NT2/D1 (cell line): Measurements from ENCODE around the gene CNPY3.

Experiments
- DNase-seq: peaks from one replicate; pipeline ENCODE4 v3.0.0-alpha.2; 2011; ENCODE audit warnings: low read depth, low spot score
- H3K27me3 ChIP-seq: 2 replicates; pipeline ENCODE4 v1.6.0; 2011; ENCODE audit warnings: mild to moderate bottlenecking; ENCODE audit not compliant: insufficient read length, insufficient read depth
- H3K36me3 ChIP-seq: 2 replicates; pipeline ENCODE4 v1.6.1; 2011; ENCODE audit warnings: mild to moderate bottlenecking, low read length, mixed read lengths; ENCODE audit not compliant: insufficient read depth, insufficient read length
- H3K4me1 ChIP-seq: 2 replicates; pipeline ENCODE4 v1.5.1; 2011; ENCODE audit not compliant: insufficient read depth, insufficient read length
- H3K4me3 ChIP-seq: 2 replicates; pipeline ENCODE4 v1.5.1; 2011; ENCODE audit warnings: low read depth; ENCODE audit not compliant: insufficient read length
- H3K9ac ChIP-seq: 2 replicates; pipeline ENCODE4 v1.6.0; 2011; ENCODE audit warnings: low read depth; ENCODE audit not compliant: insufficient read length
- H3K9me3 ChIP-seq: 2 replicates; pipeline ENCODE4 v1.5.1; 2011; ENCODE audit warnings: mild to moderate bottlenecking, low read length; ENCODE audit not compliant: insufficient read depth
- SUZ12 ChIP-seq: IDR thresholded peaks from 2 replicates; pipeline ENCODE4 v1.6.1; 2011; ENCODE audit not compliant: insufficient read length, insufficient read depth; ENCODE audit errors: extremely low read depth
- YY1 ChIP-seq: IDR thresholded peaks from 2 replicates; pipeline ENCODE4 v1.6.1; 2011; ENCODE audit not compliant: insufficient read length, insufficient read depth
- ZNF274 ChIP-seq: IDR thresholded peaks from 2 replicates; pipeline ENCODE4 v1.6.1; 2011; ENCODE audit warnings: mild to moderate bottlenecking, low read depth, low read length

CNPY3 gene

DNA sequence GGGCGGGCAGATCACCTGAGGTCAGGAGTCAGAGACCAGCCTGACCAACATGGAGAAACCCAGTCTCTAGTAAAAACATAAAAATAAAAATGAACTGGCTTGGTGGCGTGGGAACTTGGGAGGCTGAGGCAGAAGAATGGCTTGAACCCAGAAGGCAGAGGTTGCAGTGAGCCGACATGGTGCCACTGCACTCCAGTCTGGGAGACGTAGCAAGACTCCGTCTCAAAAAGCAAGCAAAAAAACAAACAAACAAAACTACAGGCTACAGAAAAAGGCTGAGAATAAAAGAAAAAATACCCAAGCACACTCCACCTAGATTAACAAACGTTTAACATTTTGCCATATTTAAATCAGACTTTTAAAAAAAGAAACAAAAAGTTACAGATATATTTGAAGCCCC, 7.5 kb upstream of the CNPY3 start:
- no peak for TF ChIP-seq YY1
- no peak for TF ChIP-seq SUZ12
- no peak for TF ChIP-seq ZNF274
- DNase-seq = no peak
- Histone ChIP-seq H3K4me3 (no peak overlapping the region), H3K27me3 (no peaks in the 10 kb centered on the region), H3K9me3 (no peaks in the 10 kb centered on the region), H3K4me1 (peaks cover 2% of the 10 kb centered on the region), H3K36me3 (no peaks in the 10 kb centered on the region), H3K9ac (no peak overlapping the region)

- Histone ChIP-seq H3K27me3 (no peaks in the 10 kb centered on the region), H3K9me3 (no peaks in the 10 kb centered on the region), H3K4me3 (no peak overlapping the region), H3K36me3 (no peaks in the 10 kb centered on the region), H3K9ac (no peak overlapping the region), H3K4me1 (peaks cover 2% of the 10 kb centered on the region)
- TF ChIP-seq ZNF274 (no peak), SUZ12 (no peak), YY1 (no peak)
- DNase-seq = no peak
Measured at GRCh38 chr6:42923666-42924065, 5.6 kb upstream of the CNPY3 start.

DNA sequence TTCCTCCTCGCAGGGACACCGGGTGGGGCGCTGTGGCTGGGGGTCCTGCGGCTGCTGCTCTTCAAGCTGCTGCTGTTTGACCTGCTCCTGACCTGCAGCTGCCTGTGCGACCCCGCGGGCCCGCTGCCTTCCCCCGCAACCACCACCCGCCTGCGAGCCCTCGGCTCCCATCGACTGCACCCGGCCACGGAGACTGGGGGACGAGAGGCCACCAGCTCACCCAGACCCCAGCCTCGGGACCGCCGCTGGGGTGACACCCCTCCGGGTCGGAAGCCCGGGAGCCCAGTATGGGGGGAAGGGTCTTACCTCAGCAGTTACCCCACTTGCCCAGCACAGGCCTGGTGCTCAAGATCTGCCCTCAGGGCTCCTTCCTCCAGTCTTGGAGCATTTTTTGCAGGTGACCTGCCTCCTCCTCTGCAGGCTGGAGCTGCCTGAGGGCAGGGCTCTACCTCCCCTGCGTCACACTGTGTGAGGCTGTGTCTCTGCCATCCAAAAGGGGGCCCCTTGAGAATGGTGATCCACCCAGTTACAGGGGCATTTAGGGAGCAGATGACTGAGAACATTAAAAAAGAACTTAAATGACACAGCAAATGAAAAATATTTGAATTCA, 3.9 kb upstream of the CNPY3 start:
- no peak for DNase-seq
- H3K4me1 ChIP-seq = peaks cover 2% of the 10 kb centered on the region
- no peak for TF ChIP-seq ZNF274
- TF ChIP-seq YY1 = no peak
- no peak for TF ChIP-seq SUZ12
- no peaks in the 10 kb centered on the region for H3K27me3 ChIP-seq
- H3K9ac ChIP-seq = peak overlapping the region; percentile 21
- no peaks in the 10 kb centered on the region for H3K9me3 ChIP-seq
- H3K36me3 ChIP-seq = no peaks in the 10 kb centered on the region
- H3K4me3 ChIP-seq = no peak overlapping the region

GRCh38 chr6:42929821-42930360, 611 bp downstream of the CNPY3 start:
- Histone ChIP-seq H3K36me3 (peaks cover 23% of the 10 kb centered on the region), H3K4me3 (peak overlapping the region; percentile 71), H3K4me1 (peaks cover 3% of the 10 kb centered on the region), H3K27me3 (no peaks in the 10 kb centered on the region), H3K9me3 (no peaks in the 10 kb centered on the region), H3K9ac (peak overlapping the region; percentile 88)
- DNase-seq = peak; percentile 16
- no peak for TF ChIP-seq ZNF274
- TF ChIP-seq SUZ12 = no peak
- TF ChIP-seq YY1 = no peak

GRCh38 chr6:42932412-42932811, 3.1 kb downstream of the CNPY3 start:
- Histone ChIP-seq H3K9ac (no peak overlapping the region), H3K4me1 (peaks cover 3% of the 10 kb centered on the region), H3K36me3 (peaks cover 45% of the 10 kb centered on the region), H3K27me3 (no peaks in the 10 kb centered on the region), H3K9me3 (no peaks in the 10 kb centered on the region), H3K4me3 (no peak overlapping the region)
- TF ChIP-seq ZNF274 (no peak), SUZ12 (no peak), YY1 (no peak)
- no peak for DNase-seq

DNA sequence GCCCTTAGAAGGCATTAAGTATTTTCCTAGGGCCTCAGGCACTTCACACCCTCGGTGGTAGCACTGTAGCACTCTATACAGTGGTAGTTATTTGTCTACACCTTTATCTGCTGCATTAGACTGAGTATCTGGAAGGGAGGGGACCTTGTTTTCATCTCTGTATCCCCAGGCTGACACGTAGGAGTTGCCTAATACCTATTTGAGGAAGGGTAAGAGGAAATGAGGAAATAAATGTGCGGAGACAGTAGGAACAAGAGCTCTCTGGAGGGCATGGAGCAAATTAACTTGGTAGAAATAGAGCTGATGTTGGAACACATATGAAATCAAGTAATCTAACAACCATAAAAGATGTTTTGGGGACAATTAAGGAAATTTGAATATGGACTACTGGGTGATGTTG, 3.9 kb downstream of the CNPY3 start:
- TF ChIP-seq SUZ12 (no peak), YY1 (no peak), ZNF274 (no peak)
- Histone ChIP-seq H3K4me3 (no peak overlapping the region), H3K9ac (no peak overlapping the region), H3K9me3 (no peaks in the 10 kb centered on the region), H3K27me3 (no peaks in the 10 kb centered on the region), H3K4me1 (peaks cover 3% of the 10 kb centered on the region), H3K36me3 (peaks cover 53% of the 10 kb centered on the region)
- no peak for DNase-seq

DNA sequence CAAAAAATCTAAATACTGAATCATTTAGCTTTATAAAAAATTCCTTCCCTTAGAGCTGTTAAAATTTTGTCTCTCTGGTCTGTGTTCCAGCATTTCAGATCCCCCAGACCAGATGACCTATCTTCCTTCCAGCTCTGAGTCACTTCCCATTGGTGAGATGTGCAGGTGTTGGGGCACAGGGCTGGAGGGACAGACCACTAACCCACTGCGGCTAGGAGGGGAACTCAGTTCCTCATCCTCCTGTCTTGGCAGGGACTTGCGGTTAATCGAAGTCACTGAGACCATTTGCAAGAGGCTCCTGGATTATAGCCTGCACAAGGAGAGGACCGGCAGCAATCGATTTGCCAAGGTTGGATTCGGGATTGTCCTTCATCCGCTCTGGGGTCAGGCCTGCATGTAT, 6.0 kb downstream of the CNPY3 start:
- peaks cover 3% of the 10 kb centered on the region for H3K4me1 ChIP-seq
- H3K4me3 ChIP-seq = no peak overlapping the region
- H3K9me3 ChIP-seq = no peaks in the 10 kb centered on the region
- H3K36me3 ChIP-seq = peaks cover 72% of the 10 kb centered on the region
- TF ChIP-seq SUZ12 (no peak), YY1 (no peak), ZNF274 (no peak)
- DNase-seq = no peak
- no peak overlapping the region for H3K9ac ChIP-seq
- H3K27me3 ChIP-seq = no peaks in the 10 kb centered on the region

GRCh38 chr6:42936398-42936797, 7.1 kb downstream of the CNPY3 start:
- TF ChIP-seq ZNF274 (no peak), YY1 (no peak), SUZ12 (no peak)
- peaks cover 77% of the 10 kb centered on the region for H3K36me3 ChIP-seq
- H3K4me3 ChIP-seq = no peak overlapping the region
- no peak overlapping the region for H3K9ac ChIP-seq
- DNase-seq = no peak
- H3K9me3 ChIP-seq = no peaks in the 10 kb centered on the region
- peaks cover 3% of the 10 kb centered on the region for H3K4me1 ChIP-seq
- no peaks in the 10 kb centered on the region for H3K27me3 ChIP-seq
